HG02870 (cell line): ENCODE data around the gene SLC25A11.
"Not testable (repeated sequence)": the region's sequence is repeated elsewhere in the genome, so short reads cannot be mapped to it uniquely, and the experiment has no call there.

ENCODE experiments used
- ATAC-seq: cut with Tn5 transposase; IDR thresholded peaks from one replicate; pipeline ENCODE4 v1.9.1; 2021; ENCODE audit warnings: mild to moderate bottlenecking, moderate library complexity; ENCODE audit not compliant: unreplicated experiment

Gene SLC25A11

DNA sequence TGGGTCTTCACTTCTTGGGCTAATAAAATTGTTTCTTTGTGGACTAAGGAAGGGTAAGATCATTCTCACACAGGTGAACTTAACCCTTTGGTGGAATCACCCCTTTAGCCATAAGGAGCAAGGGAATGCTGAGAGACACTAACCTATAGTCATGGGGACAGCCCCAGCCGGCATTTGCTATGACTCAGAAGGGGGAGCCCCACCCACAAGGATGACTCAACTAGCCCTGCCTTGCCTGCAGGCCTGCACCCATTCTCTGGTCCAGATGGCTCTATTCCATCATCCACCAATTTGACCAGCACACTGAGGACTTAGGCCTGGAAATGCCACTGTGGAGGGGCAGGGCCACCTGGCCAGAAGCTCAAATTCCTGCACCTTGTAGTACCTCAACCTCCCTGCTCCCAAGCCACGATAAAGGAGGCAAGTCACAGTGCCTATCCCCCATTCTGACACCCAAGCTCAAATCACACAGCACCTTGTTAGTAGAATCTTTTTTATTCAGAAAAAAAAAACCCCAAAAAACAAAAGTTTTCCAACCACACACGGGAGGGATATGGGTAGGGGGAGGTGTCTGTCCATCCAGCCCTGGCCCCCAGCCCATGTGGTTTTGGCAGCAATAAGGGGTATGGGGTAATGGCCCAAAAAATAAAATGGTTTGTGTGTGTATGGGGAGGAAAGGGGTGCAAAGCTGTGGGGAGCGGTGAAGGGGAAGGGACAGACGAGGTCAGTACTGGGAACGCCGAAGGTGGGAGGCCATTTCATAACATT lies 5.5 kb upstream of the SLC25A11 start:
- ATAC-seq = no peak

DNA sequence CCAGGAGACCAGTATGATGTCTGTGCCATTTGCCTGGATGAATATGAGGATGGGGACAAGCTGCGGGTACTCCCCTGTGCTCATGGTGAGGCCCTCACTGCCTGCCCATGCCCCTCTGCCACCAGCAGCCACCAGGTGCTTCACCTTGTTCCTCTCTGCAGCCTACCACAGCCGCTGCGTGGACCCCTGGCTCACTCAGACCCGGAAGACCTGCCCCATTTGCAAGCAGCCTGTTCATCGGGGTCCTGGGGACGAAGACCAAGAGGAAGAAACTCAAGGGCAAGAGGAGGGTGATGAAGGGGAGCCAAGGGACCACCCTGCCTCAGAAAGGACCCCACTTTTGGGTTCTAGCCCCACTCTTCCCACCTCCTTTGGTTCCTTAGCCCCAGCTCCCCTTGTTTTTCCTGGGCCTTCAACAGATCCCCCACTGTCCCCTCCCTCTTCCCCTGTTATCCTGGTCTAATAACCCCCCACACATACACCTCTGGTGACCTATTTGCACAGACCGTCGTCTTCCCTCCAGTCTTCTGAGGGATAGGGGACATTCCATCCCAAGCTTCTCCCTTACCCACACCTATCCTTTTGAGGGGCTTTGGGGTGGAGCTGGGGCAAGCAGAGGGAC lies 4.8 kb upstream of the SLC25A11 start:
- no peak for ATAC-seq

DNA sequence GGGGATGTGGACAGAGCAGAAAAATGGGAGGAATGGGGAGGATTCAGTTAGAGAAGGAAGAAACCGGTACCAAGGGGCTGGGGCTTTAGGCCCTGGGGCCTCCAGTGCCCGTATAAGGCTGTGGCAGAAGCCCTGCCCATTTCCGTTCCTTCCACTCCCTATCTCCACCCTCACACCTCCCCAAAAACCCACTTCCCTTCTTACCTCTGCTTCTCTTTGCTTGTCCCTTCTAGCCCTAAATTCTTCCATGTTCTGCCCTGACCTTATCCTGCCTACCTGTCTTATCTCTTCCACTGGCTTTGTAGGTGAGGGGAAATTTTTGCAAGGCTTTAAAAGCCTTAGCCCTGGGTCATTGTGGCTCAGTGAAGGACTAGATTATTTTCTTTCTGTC lies 4.3 kb upstream of the SLC25A11 start:
- ATAC-seq = no peak

DNA sequence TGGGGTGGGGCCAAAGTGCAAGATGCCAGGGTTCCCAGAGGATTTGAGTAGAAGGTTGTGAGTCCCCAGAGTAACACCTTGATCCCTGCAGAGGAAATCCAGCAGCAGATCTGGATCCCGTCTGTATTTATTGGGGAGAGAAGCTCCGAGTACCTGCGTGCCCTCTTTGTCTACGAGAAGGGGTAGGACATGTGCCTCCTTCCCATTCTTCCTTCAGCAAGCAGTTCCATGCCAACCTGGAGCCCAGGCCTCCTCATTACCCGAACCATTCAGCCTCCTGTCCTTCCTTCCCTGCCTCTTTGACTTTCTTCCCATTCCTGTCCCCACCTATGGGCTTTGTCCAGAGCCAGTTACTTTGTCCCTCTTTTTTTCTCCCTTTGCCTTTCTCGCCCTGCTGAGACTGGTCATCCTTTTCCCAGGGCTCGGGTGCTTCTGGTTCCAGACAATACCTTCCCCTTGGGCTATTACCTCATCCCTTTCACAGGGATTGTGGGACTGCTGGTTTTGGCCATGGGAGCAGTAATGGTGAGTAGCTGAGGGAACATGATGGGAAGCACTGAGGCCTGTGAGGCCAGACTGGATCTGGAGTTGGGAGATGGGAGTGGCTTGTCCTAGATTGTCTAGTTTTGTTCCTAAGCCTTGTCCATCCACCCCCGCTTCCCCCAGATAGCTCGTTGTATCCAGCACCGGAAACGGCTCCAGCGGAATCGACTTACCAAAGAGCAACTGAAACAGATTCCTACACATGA lies 3.1 kb upstream of the SLC25A11 start:
- no peak for ATAC-seq

DNA sequence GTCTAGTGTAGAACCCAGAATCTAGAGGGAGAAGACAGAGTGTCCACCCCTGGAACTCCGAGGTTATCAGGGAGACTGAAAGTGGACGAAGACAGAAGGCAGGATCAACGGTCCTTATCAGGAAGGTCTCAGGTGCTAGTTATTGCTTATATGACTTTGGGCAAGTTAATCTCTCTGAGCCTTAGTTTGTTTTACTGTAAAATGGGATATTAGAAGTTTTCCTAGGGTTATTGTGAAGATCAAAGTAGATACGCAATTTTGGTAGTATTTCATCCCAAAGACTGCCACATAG lies 1.4 kb upstream of the SLC25A11 start:
- no peak for ATAC-seq

DNA sequence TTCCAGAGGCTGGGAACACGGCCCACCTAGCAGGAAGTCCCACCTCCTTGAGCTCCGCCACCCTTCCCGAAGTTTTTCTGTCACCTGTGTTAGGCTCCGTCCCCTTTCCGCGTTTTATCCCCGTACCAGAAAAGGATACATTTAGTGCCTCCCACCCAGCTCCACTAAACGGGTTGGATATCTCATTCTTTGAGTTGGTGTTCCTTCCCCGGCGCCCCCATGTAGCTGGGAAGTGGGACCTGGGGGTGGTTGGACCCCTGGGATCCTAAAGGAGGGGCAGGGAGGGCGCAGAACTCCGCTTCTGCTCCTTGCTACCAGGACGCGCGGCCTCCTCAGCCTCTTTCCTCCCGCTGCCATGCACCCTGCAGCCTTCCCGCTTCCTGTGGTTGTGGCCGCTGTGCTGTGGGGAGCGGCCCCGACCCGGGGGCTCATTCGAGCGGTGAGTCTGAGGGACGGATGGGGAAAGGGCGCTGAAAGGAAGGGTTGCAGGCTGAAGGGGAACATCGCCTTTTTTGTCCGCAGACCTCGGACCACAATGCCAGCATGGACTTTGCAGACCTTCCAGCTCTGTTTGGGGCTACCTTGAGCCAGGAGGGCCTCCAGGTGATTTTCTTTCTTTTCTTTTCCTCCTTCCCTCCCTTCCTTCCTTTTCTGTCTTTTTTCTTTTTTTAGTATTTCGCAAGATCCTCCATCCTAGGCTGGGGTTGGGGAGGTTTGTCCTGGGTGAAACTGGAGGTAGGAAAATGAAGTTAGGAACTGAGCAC lies 891 bp upstream of the SLC25A11 start:
- peak; percentile 3 for ATAC-seq

DNA sequence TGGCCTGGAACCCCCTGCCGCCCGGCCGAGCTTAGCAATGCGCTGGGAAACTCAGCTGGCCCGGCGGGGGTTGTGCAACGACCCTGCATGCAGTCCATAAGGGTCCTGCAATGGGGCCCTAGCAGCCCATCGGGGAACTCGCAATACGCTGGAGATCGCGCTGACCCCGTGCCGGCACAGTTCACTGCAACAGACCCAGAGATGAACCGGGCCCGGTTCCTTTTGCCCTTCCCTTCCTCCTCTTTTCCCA lies 375 bp downstream of the SLC25A11 start:
- ATAC-seq = no peak

DNA sequence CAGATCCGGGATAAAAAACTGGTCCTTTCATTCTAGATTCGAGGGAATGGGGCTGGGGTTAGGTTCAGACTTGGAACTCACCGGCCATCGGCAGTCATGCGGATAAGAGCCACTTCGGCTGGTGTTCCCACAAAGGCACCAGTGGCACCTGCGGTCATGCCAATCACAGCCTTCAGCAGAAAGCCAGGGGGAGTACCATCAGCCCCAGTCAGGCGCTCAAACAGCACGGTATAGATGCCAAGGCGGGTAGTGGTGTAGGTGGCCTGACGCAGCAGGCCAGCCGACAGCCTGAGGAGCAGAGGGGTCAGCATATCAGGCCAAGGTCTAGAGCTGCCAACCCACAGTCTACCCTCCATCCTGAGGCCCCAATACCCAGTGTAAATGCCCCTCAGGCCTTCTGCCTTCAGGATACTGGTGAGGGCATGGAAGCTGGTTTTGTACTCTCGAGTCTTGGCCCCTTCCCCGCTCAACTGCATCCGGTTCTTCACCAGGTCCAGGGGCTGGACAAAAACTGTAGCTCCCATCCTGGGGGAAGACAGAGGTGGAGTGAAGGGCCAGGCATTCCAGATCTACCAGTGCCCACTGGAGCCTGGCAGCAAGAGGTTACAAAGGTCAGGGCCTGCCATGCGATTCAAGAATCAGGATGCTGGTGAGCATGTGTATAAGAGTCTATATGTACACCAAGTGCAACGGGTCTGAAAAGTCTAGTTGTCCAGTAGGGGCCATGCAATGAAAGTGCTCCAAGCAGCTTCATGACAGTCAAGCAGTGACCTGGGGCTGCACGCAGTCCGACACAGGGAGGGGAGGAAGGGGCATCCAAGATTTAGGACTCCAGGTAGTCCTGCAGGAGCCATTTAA lies 929 bp downstream of the SLC25A11 start:
- ATAC-seq = no peak

DNA sequence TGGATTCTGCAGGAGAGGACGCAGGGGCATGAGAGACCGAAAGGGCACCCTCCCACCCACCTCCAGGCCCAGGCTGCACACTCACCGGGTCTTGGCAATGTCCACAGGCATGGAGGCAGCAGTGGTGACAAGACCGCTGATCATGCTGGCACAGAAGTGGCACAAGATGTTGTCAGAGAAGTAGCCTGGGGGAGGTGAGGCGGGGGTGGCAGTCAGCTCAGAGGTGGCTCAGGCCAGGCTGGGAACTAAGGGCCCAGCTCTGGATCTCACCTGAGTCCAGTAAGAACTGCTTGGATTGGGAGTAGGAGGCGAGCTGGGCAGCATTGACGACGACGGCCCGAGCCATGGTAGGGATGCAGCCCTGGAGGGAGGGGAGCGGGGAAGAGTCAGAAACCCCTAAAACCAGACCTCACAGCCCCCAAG lies 1.8 kb downstream of the SLC25A11 start:
- ATAC-seq = no peak

DNA sequence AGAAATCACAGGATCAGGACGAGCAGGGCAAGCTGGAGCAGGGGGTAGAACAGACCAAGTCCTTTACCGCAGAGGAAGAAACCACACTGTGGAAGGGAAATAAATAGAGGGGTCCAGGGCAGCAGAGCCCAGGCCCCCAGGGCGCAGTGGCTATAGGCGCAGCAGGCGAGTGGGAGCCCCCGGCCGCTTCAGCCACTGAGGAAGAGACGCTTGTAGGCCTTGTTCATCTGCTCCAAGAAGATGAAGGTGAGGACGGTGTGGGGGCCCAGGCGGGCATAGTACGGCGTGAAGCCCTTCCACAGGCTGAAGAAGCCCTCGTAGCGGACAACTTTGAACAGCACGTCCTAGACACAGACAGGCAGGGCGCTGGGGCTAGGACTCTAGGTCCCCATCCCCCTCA lies 2.3 kb downstream of the SLC25A11 start:
- no peak for ATAC-seq

DNA sequence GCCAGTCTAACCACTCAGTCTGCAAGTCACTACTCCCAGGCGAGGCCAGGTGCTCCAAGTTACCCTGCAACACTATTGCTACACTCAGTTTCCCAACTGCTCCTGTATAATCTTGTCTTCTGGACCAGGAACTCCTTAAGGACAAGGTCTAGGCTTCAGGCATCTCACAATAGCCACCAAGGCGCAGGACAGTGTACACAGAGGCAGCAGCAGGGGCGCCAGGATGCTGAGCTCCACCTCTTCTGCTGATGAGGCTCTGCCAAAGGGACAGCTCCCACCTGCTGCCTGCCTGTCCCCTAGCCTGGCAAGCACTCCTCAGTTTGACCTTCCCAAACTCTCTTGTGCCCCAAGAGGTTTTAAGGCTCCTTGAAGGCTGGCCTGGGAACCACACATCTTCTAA lies 3.4 kb downstream of the SLC25A11 start:
- ATAC-seq = no peak

DNA sequence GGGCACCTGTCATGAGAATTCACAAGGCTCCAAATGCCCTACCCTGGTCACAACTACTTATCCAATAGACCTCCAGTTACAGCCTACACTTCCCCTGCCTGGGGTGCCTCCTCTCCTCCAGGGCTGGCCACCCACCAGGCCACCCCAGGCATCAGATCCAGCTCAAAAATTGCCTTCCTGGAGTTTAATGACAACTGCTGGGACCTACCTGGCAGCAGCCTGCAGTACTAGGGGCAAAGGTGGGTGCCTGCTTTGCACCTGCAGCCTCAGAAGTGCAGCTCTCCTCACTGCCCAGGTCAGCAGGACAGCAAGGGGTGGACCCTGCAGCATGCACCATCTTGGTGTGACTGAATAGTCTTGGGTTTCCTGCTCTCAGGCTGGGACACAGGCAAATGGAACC lies 4.2 kb downstream of the SLC25A11 start:
- ATAC-seq = no peak

DNA sequence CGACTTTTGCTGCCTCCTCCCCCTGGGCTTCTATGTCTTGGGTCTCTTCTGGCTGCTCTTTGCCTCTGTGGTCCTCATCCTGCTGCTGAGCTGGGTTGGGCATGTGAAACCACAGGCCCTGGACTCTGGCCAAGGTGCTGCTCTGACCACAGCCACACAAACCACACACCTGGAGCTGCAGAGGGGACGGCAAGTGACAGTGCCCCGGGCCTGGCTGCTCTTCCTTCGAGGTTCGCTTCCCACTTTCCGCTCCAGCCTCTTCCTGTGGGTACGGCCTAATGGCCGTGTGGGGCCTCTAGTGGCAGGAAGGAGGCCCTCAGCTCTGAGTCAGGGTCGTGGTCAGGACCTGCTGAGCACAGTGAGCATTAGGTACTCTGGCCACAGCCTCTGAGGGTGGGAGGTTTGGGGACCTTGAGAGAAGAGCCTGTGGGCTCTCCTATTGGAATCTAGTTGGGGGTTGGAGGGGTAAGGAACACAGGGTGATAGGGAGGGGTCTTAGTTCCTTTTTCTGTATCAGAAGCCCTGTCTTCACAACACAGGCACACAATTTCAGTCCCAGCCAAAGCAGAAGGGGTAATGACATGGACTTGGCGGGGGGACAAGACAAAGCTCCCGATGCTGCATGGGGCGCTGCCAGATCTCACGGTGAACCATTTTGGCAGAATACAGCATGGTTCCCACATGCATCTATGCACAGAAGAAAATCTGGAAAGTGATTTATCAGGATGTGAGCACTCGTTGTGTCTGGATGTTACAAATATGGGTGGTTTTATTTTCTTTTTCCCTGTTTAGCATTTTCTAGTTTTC lies 5.5 kb downstream of the SLC25A11 start:
- ATAC-seq = no peak

DNA sequence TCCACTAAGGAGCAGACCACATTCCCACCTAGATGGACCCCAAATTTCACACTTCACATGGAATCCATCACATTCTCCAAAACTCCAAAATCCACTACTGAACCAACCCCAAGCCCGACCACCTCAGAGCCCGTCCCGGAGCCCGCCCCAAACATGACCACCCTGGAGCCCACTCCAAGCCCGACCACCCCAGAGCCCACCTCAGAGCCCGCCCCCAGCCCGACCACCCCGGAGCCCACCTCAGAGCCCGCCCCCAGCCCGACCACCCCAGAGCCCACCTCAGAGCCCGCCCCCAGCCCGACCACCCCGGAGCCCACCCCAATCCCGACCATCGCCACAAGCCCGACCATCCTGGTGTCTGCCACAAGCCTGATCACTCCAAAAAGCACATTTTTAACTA lies 6.2 kb downstream of the SLC25A11 start:
- ATAC-seq = no peak

DNA sequence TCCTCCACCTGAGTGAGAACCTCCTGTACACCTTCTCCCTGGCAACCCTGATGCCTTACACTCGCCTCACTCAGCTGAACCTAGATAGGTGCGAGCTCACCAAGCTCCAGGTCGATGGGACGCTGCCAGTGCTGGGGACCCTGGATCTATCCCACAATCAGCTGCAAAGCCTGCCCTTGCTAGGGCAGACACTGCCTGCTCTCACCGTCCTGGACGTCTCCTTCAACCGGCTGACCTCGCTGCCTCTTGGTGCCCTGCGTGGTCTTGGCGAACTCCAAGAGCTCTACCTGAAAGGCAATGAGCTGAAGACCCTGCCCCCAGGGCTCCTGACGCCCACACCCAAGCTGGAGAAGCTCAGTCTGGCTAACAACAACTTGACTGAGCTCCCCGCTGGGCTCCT lies 7.1 kb downstream of the SLC25A11 start:
- no peak for ATAC-seq

DNA sequence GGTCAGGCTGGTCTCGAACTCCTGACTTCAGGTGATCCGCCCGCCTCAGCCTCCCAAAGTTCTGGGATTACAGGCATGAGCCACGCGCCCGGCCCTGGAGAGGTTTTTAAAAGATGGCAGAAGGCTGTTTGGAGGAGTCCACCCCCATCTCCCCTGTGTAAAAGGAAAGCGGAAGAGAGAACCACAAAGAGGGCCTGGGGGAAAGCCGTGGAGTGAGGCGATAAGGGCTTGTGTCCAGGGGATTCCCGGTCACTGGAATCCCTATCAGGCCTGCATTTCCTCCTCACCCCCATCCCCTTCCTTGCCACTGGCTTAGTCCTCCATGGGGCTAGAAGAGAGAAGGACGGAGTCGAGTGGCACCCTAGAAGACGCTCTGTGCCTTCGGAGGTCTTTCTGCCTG lies 7.9 kb downstream of the SLC25A11 start, which contains the start of gene GP1BA:
Gene GP1BA, plus strand, starts transcription at position 315 of the 400 bp plus-strand sequence. CDS start 328 bp downstream, outside the sequence.
- ATAC-seq = no peak

DNA sequence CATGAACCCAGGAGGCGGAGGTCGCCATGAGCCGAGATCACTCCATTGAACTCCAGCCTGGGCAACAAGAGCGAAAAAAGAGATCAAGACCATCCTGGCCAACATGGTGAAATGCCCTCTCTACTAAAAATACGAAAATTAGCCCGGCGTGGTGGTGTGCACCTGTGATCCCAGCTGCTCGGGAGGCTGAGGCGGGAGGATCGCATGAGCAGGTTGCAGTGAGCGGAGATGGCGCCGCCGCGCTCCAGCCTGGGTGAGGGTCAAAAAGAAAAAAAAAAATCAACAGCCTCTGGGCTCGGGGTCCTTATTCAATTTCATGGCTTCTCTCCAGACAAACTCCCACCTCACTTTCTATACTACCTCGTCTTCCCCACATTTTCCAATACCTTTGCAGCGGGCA lies 11.0 kb downstream of the SLC25A11 start:
- ATAC-seq = no peak

DNA sequence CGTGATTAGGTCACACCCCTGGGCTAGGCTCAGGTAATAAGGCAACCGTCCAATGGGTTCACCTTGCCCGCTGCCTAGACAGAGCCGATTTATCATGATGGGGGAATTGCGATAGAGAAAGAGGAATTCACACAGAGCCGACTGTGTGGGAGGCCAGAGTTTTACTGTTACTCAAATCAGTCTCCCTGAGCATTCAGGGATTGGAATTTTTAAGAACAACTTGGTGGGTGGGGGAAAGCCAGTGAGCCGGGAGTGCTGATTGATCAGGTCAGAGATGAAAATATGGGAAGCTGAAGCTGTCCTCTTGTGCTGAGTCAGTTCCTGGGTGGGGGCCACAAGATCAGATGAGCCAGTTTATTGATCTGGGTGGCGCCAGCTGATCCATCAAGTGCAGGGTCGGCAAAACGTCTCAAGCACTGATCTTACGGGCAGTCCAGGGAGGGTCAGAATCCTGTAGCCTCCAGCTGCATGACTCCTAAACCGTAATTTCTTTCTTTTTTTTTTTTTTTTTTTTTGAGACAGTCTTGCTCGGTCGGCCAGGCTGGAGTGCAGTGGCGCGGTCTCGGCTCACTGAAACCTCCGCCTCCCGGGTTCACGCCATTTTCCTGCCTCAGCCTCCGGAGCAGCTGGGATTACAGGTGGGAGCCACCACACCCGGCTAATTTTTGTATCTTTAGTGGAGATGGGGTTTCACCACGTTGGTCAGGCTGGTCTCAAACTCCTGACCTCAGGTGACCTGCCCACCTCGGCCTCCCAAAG lies 13.1 kb downstream of the SLC25A11 start:
- ATAC-seq = not testable (repeated sequence)

DNA sequence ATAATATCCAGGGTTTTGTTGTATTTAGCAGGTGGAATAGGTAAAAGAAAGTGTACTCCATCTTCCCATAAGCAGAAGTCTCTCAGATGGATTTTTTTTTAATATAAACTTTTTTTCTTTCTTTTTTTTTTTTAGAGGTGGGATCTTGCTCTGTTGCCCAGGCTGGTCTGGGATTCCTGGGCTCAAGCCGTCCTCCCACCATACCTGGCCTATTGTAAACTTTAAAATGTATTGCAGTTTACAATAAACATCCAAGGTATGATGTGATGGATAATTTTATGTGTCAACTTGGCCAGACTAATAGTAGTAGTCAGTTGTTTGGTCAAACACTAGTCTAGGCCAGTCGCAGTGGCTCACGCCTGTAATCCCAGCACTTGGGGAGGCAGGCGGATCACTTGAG lies 18.5 kb downstream of the SLC25A11 start:
- no peak for ATAC-seq
